ENCODE measurements around the gene LRRC7.

DNA sequence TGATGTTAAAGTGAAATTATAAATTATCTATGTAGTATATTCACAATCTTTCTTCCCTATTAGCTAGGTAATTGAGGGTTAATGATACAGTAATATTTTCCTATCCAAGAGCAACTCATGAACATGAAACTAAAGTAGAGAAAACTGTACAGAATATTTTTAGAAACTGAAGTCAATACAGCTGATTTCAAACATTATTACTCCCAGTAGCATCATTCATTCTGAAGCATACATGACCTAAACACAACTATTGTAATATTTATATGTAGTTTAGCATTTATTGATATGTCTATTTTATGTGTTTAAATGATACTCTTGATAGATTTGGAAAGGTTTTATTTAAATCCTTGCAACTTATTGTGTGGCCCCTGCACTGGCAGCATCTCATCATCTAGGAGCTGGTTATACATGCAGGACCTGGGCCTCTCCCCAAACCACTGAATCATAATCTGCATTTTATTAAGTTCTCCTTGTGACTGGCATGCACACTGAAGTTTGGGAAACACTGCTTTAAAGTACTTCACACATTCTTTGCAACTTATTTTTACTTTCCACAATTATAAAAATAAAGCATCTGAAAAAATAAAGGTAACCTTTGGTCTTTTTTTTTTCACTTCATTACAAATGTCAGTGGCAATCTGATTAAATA, 437.8 kb downstream of the LRRC7 start:
- TF ChIP-seq, protein P1, sequence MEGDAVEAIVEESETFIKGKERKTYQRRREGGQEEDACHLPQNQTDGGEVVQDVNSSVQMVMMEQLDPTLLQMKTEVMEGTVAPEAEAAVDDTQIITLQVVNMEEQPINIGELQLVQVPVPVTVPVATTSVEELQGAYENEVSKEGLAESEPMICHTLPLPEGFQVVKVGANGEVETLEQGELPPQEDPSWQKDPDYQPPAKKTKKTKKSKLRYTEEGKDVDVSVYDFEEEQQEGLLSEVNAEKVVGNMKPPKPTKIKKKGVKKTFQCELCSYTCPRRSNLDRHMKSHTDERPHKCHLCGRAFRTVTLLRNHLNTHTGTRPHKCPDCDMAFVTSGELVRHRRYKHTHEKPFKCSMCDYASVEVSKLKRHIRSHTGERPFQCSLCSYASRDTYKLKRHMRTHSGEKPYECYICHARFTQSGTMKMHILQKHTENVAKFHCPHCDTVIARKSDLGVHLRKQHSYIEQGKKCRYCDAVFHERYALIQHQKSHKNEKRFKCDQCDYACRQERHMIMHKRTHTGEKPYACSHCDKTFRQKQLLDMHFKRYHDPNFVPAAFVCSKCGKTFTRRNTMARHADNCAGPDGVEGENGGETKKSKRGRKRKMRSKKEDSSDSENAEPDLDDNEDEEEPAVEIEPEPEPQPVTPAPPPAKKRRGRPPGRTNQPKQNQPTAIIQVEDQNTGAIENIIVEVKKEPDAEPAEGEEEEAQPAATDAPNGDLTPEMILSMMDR (IDR thresholded peaks at IDR 0.05), result no peak
- TF ChIP-seq POLR2A (IDR thresholded peaks at IDR 0.05), result no peak
